ENCODE data around the gene SIAH1. TPM values are rescaled to one million over a fixed set of nuclear protein-coding genes. Genes with fewer than 3 reads are reported as not detected.
"Not testable (repeated sequence)": the region's sequence is repeated elsewhere in the genome, so short reads cannot be mapped to it uniquely, and the experiment has no call there.

SIAH1 gene
- total RNA-seq, 4 donors from 2014 or later = 26.2 to 44.3 (median 31.6) TPM

DNA sequence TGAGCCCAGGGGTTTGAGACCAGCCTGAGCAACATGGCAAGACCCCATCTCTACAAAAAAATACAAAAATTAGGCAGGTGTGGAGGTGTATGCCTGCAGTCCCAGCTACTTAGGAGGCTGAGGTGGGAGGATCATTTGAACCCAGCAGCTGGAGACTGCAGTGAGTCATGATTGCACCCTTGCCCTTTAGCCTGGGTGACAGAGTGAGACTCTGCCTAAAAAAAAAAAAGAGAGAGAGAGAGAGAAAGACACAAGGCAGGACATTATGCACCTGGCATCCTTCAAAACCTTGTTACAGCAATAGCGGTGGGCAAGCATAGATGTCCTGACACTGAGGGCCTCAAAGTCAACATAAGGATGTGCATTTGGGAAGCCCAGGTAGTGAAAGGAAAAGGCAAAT, 19.9 kb upstream of the SIAH1 start:
- Histone ChIP-seq H3K9me3 (no peaks in the 10 kb centered on the region), H3K27me3 (no peaks in the 10 kb centered on the region), H3K4me1 (peaks cover 2% of the 10 kb centered on the region), H3K36me3 (no peaks in the 10 kb centered on the region), H3K27ac (no peak overlapping the region), H3K4me3 (no peak overlapping the region)
- 83% methylated on average over 1 of the region's 1 CpG for WGBS
- DNase-seq (ENCODE audit: low spot score in 2 of 2) = no peak
- no peak for TF ChIP-seq POLR2A (IDR thresholded peaks at IDR 0.05)

DNA sequence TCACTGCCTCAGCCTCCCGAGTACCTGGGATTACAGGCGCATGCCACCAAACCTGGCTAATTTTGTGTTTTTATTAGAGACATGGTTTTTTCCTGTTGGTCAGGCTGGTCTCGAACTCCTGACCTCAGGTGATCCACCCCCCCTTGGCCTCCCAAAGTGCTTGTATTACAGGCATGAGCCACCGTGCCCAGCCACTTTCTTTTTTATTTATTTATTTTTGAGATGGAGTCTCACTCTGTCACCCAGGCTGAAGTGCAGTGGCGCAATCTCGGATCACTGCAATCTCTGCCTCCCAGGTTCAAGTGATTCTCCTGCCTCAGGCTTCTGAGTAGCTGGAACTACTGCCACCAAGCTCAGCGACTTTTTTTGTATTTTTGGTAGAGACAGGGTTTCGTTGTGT, 17.3 kb upstream of the SIAH1 start:
- WGBS = 92% methylated on average over 8 of the region's 8 CpGs
- not testable (repeated sequence) for H3K9me3 ChIP-seq; H3K4me3 ChIP-seq; H3K36me3 ChIP-seq; H3K27me3 ChIP-seq; H3K4me1 ChIP-seq; DNase-seq (ENCODE audit: low spot score in 2 of 2); H3K27ac ChIP-seq

DNA sequence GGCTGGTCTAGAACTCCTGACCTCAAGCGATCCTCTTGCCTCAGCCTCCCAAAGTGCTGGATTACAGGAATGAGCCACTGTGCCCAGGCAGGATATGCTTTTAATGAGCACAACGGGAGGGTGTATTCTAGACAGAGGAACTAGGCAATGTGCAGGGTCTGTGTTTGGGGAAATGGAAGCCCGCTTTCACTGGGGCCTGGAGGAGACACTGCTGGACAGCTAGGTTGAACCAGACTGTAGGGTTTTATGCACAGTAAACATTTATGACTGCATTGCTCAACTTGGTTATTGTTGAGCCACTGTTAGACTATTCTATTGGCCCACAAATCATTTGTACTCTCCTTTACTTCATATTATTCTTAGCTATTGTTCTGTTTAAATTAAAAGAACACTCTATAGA, 10.2 kb upstream of the SIAH1 start:
- no peak overlapping the region for H3K27ac ChIP-seq
- H3K4me3 ChIP-seq = no peak overlapping the region
- no peak for DNase-seq (ENCODE audit: low spot score in 2 of 2)
- no peaks in the 10 kb centered on the region for H3K36me3 ChIP-seq
- WGBS = 93% methylated on average over 3 of the region's 3 CpGs
- no peak for TF ChIP-seq EP300 (IDR thresholded peaks at IDR 0.05)
- TF ChIP-seq POLR2A (IDR thresholded peaks at IDR 0.05) = no peak
- TF ChIP-seq, protein P1, sequence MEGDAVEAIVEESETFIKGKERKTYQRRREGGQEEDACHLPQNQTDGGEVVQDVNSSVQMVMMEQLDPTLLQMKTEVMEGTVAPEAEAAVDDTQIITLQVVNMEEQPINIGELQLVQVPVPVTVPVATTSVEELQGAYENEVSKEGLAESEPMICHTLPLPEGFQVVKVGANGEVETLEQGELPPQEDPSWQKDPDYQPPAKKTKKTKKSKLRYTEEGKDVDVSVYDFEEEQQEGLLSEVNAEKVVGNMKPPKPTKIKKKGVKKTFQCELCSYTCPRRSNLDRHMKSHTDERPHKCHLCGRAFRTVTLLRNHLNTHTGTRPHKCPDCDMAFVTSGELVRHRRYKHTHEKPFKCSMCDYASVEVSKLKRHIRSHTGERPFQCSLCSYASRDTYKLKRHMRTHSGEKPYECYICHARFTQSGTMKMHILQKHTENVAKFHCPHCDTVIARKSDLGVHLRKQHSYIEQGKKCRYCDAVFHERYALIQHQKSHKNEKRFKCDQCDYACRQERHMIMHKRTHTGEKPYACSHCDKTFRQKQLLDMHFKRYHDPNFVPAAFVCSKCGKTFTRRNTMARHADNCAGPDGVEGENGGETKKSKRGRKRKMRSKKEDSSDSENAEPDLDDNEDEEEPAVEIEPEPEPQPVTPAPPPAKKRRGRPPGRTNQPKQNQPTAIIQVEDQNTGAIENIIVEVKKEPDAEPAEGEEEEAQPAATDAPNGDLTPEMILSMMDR (IDR thresholded peaks at IDR 0.05) = no peak
- TF ChIP-seq POLR2AphosphoS5 (IDR thresholded peaks at IDR 0.05) = no peak
- peaks cover 18% of the 10 kb centered on the region for H3K4me1 ChIP-seq
- H3K27me3 ChIP-seq = no peaks in the 10 kb centered on the region
- H3K9me3 ChIP-seq = no peaks in the 10 kb centered on the region

DNA sequence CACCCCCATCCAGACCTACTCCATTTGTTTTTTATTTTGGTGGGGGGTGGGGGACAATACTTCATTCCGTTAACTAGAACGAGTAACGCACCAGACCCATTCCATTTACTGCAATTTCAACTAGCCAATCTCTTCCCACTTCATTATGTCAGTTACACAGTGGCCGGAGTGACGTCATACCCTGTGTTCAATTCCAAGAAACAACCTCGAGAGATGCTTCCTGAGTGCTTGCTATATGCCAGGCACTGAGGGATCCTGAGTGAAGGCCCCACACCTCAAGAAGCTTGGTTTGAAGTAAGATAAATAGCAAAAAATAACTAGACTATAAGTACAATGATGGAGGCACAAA, 9.1 kb upstream of the SIAH1 start:
- Histone ChIP-seq H3K4me1 (peaks cover 18% of the 10 kb centered on the region), H3K9me3 (no peaks in the 10 kb centered on the region), H3K27me3 (no peaks in the 10 kb centered on the region), H3K27ac (peak overlapping the region; percentile 73), H3K4me3 (no peak overlapping the region), H3K36me3 (no peaks in the 10 kb centered on the region)
- WGBS = 81% methylated on average over 6 of the region's 6 CpGs
- no peak for DNase-seq (ENCODE audit: low spot score in 2 of 2)
- TF ChIP-seq, protein P1 (IDR thresholded peaks at IDR 0.05) = no peak
- TF ChIP-seq EP300 (IDR thresholded peaks at IDR 0.05) = no peak
- no peak for TF ChIP-seq POLR2AphosphoS5 (IDR thresholded peaks at IDR 0.05)
- TF ChIP-seq POLR2A (IDR thresholded peaks at IDR 0.05) = no peak

DNA sequence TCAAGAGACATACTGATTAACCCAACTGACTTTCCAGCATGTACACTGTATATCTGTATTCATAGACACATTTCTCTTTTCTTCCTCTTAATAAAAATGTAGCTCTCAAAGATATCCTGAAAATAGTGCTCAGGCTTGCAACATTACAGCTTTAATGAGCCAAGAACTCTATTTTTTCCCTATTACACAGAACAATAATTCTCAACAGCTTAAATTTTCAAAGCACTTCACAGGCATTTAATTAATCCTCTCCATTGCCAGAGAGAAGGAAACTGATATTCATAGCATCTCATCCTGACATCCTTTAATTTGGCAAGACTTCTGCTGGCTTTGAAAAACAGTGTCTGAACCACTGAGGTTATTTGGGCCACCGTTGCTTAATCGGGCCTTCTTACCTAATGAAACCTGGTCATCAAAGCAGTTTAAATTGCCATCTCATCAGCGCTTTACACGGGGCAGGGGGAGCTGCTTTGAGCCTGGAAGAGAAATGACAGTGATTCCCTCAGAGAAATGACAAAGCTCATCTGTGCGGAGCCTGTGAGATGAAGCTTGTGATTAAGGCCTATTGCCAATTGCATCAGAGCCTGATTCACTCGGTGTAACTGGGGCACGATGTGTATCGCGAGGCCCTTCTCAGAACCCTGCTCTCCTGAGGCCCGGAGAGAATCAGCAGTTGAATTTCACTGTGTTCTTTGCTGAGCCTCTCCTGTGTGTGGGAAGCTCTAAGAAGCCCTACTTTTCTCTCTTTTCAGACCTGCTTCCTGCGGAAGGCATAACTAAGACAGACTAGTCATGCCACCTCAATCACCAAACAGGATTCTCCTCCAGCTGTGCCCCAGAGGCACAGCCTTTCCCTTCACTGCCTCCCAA, 8.5 kb upstream of the SIAH1 start:
- Histone ChIP-seq H3K27ac (peak overlapping the region; percentile 73), H3K4me1 (peaks cover 18% of the 10 kb centered on the region), H3K4me3 (no peak overlapping the region), H3K9me3 (no peaks in the 10 kb centered on the region), H3K27me3 (no peaks in the 10 kb centered on the region), H3K36me3 (no peaks in the 10 kb centered on the region)
- DNase-seq (ENCODE audit: low spot score in 2 of 2) = peak in 1 of 2 donors; percentile 74
- WGBS = 48% methylated on average over 11 of the region's 11 CpGs
- TF ChIP-seq POLR2AphosphoS5 (IDR thresholded peaks at IDR 0.05) (peak in 1 of 3 donors; percentile 35), POLR2A (IDR thresholded peaks at IDR 0.05) (no peak), EP300 (IDR thresholded peaks at IDR 0.05) (no peak)
- TF ChIP-seq, protein P1 (IDR thresholded peaks at IDR 0.05) = no peak

DNA sequence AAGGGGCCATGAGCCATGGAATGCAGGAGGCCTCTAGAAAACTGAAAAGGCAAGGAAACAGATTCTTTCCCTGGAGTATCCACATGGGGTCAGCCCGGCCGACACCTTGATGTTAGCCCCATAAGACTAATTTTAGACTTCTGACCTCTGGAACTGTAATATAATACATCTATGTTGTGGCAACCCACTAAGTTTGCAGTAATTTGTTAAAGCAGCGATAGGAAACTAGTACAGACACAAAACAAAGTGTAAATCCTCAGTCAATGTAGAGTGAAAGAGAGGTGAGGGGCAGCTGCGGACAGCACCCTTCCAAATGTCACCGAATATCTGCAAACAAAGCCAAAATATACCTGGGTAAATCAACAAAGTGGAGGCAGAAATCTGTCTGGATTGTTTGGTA, 7.2 kb upstream of the SIAH1 start:
- H3K36me3 ChIP-seq = no peaks in the 10 kb centered on the region
- TF ChIP-seq, protein P1 (IDR thresholded peaks at IDR 0.05) = no peak
- TF ChIP-seq POLR2AphosphoS5 (IDR thresholded peaks at IDR 0.05) (no peak), POLR2A (IDR thresholded peaks at IDR 0.05) (no peak), EP300 (IDR thresholded peaks at IDR 0.05) (no peak)
- H3K27me3 ChIP-seq = no peaks in the 10 kb centered on the region
- H3K4me3 ChIP-seq = no peak overlapping the region
- no peak overlapping the region for H3K27ac ChIP-seq
- 98% methylated on average over 5 of the region's 5 CpGs for WGBS
- H3K9me3 ChIP-seq = no peaks in the 10 kb centered on the region
- H3K4me1 ChIP-seq = peaks cover 18% of the 10 kb centered on the region
- DNase-seq (ENCODE audit: low spot score in 2 of 2) = no peak
